H1 (cell line): ENCODE measurements around the gene NELFCD. TPM values are rescaled to one million over a fixed set of nuclear protein-coding genes. Genes with fewer than 3 reads are reported as not detected.

Source experiments
- HDAC6 ChIP-seq: IDR thresholded peaks from one replicate; pipeline ENCODE4 v1.7.1; 2012; ENCODE audit warnings: low read depth, mild to moderate bottlenecking, inconsistent platforms, low read length, moderate library complexity
- MAFK ChIP-seq: IDR thresholded peaks from 2 replicates; pipeline ENCODE4 v1.6.1; 2012; ENCODE audit warnings: low read depth, mild to moderate bottlenecking, improper control_type of control experiment, low read length
- POLR2AphosphoS5 ChIP-seq: IDR thresholded peaks from 2 replicates; pipeline ENCODE4 v1.6.1; 2011; ENCODE audit warnings: low read depth, low read length
- SAP30 ChIP-seq: fragments of 300-600 bp; sonication (generic); IDR thresholded peaks from 2 replicates; pipeline ENCODE4 v1.7.1; 2012; ENCODE audit warnings: low read length, moderate library complexity, mild to moderate bottlenecking, inconsistent platforms; ENCODE audit not compliant: insufficient read depth, insufficient replicate concordance
- SRF ChIP-seq: IDR thresholded peaks from 2 replicates; pipeline ENCODE4 v1.6.1; 2011; ENCODE audit warnings: mild to moderate bottlenecking, low read depth, low read length, moderate library complexity
- polyA plus RNA-seq, 7 experiments: library from polyadenylated mRNA; depleted of rRNA in 3 of 7; stranded (reverse) in 5 of 7; unstranded in 2 of 7; fragments of >200 nt in 5 of 7; fragments of 200-250 nt in 2 of 7; gene quantifications; 1 replicate in 5 of 7; 2 replicates in 1 of 7; 4 replicates in 1 of 7; pipeline versions ENCODE4 v1.2.1 to v1.2.3, GENCODE V29; 2011 to 2013; ENCODE audit warnings: missing spikeins in 2 of 7, mixed read lengths in 2 of 7
- total RNA-seq: library from RNA; stranded (reverse); fragmentation: NEBNext Ultra II Directional; extraction: Animal tissue kit (Norgen Biotek cat#: 25700); gene quantifications from 2 replicates; pipeline ENCODE4 v1.2.1, GENCODE V29; 2021
- TF ChIP-seq, protein P1 (sequence below): IDR thresholded peaks from 2 replicates; pipeline ENCODE4 v1.6.1; 2012; ENCODE audit warnings: inconsistent platforms

The NELFCD gene
- total and polyA plus RNA-seq, 2 of the 8 experiments (the other 6 are each of a cell fraction or from before 2014, with no cell fraction given): 35.5 to 59.6 TPM

DNA sequence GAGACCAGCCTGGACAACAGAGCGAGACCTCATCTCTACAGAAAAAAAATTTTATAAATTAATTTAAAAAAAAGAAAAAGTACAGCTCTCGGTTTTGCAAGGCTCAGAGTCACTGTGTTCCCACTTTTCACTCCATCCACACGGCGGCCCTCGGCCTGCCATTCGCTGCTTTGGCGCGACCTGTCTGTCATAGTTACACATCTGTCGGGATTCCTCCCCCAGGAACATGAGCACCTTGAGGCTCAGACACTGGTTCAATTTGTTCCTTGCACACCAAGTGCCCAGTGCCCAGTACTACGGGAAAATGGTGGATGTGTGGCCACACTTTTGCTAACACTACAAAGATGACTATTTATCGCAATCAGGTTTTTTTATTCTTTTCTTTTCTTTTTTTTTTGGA, 17.6 kb downstream of the NELFCD start (continued):
- TF ChIP-seq HDAC6 (no peak), SAP30 (no peak), SRF (no peak), MAFK (no peak), POLR2AphosphoS5 (no peak)
- TF ChIP-seq, protein P1, sequence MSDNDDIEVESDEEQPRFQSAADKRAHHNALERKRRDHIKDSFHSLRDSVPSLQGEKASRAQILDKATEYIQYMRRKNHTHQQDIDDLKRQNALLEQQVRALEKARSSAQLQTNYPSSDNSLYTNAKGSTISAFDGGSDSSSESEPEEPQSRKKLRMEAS: no peak
